ENCODE results near the gene ACOT7. TPM values are rescaled to one million over a fixed set of nuclear protein-coding genes. Genes with fewer than 3 reads are reported as not detected.

The ACOT7 gene
- total and polyA plus RNA-seq, 2 experiments from 2014 or later = 167 to 169 TPM

DNA sequence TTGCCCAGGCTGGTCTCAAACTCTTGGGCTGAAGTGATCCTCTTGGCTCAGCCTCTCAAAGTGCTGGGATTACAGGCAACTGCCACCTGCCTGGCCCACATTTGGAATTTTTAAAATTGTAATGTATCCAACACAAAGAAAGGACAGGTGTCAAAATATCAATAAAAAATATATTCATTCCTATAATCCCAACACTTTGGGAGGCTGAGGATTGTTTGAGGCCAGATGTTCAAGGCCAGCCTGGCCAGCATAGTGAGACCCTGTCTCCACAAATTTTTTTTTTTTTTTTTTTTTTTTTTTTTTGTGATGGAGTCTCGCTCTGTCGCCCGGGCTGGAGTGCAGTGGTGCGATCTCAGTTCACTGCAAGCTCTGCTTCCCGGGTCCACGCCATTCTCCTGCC, 16.2 kb upstream of the ACOT7 start:
- Histone ChIP-seq H3K9me2 (ENCODE audit: insufficient read depth) (no peaks in the 10 kb centered on the region), H3K4me2 (no peak overlapping the region), H3F3A (replicated peaks; ENCODE audit: low read depth) (0 out of 2 replicates have a peak, but pooled peaks cover 7% of the 10 kb centered on the region), H3K4me1 (ENCODE audit: insufficient read depth) (peaks cover 6% of the 10 kb centered on the region), H3K27me3 (ENCODE audit: insufficient read depth) (peaks cover 24% of the 10 kb centered on the region), H4K20me1 (replicated peaks; ENCODE audit: insufficient read depth) (no peaks in the 10 kb centered on the region), H3K27ac (ENCODE audit: low read depth) (no peak overlapping the region), H2AFZ (no peak overlapping the region), H3K36me3 (ENCODE audit: insufficient read depth) (no peaks in the 10 kb centered on the region), H3K4me3 (no peak overlapping the region), H3K79me2 (replicated peaks; ENCODE audit: insufficient read depth) (no peaks in the 10 kb centered on the region)
- Mint-ChIP-seq H3K4me3 (no peak overlapping the region), H3K27ac (no peak overlapping the region), H3K9me3 (no peaks in the 10 kb centered on the region; the same call in 2 of the 3 replicates), H3K27me3 (ENCODE audit: insufficient read depth, low read depth, poor library complexity) (peaks cover 19% of the 10 kb centered on the region), H3K4me1 (peaks cover 4% of the 10 kb centered on the region), H3K36me3 (ENCODE audit: low read depth) (no peaks in the 10 kb centered on the region)
- DNase-seq (ENCODE audit: low spot score) = no peak
- ATAC-seq = no peak
- TF ChIP-seq CREB1 (CRISPR knock-in tag; IDR thresholded peaks at IDR 0.05; ENCODE audit: low read depth) (no peak), ZNF331 (CRISPR knock-in tag; IDR thresholded peaks at IDR 0.05; ENCODE audit: low read depth) (no peak), POLR2AphosphoS5 (IDR thresholded peaks at IDR 0.05; ENCODE audit: low read depth) (no peak), JUNB (IDR thresholded peaks at IDR 0.05; ENCODE audit: unreplicated experiment) (no peak), EZH2 (IDR thresholded peaks at IDR 0.05; ENCODE audit: low read depth, unreplicated experiment) (no peak), ZNF114 (CRISPR knock-in tag; IDR thresholded peaks at IDR 0.05) (no peak), NANOG (IDR thresholded peaks at IDR 0.05; ENCODE audit: borderline replicate concordance) (no peak)
- TF ChIP-seq, protein P1, sequence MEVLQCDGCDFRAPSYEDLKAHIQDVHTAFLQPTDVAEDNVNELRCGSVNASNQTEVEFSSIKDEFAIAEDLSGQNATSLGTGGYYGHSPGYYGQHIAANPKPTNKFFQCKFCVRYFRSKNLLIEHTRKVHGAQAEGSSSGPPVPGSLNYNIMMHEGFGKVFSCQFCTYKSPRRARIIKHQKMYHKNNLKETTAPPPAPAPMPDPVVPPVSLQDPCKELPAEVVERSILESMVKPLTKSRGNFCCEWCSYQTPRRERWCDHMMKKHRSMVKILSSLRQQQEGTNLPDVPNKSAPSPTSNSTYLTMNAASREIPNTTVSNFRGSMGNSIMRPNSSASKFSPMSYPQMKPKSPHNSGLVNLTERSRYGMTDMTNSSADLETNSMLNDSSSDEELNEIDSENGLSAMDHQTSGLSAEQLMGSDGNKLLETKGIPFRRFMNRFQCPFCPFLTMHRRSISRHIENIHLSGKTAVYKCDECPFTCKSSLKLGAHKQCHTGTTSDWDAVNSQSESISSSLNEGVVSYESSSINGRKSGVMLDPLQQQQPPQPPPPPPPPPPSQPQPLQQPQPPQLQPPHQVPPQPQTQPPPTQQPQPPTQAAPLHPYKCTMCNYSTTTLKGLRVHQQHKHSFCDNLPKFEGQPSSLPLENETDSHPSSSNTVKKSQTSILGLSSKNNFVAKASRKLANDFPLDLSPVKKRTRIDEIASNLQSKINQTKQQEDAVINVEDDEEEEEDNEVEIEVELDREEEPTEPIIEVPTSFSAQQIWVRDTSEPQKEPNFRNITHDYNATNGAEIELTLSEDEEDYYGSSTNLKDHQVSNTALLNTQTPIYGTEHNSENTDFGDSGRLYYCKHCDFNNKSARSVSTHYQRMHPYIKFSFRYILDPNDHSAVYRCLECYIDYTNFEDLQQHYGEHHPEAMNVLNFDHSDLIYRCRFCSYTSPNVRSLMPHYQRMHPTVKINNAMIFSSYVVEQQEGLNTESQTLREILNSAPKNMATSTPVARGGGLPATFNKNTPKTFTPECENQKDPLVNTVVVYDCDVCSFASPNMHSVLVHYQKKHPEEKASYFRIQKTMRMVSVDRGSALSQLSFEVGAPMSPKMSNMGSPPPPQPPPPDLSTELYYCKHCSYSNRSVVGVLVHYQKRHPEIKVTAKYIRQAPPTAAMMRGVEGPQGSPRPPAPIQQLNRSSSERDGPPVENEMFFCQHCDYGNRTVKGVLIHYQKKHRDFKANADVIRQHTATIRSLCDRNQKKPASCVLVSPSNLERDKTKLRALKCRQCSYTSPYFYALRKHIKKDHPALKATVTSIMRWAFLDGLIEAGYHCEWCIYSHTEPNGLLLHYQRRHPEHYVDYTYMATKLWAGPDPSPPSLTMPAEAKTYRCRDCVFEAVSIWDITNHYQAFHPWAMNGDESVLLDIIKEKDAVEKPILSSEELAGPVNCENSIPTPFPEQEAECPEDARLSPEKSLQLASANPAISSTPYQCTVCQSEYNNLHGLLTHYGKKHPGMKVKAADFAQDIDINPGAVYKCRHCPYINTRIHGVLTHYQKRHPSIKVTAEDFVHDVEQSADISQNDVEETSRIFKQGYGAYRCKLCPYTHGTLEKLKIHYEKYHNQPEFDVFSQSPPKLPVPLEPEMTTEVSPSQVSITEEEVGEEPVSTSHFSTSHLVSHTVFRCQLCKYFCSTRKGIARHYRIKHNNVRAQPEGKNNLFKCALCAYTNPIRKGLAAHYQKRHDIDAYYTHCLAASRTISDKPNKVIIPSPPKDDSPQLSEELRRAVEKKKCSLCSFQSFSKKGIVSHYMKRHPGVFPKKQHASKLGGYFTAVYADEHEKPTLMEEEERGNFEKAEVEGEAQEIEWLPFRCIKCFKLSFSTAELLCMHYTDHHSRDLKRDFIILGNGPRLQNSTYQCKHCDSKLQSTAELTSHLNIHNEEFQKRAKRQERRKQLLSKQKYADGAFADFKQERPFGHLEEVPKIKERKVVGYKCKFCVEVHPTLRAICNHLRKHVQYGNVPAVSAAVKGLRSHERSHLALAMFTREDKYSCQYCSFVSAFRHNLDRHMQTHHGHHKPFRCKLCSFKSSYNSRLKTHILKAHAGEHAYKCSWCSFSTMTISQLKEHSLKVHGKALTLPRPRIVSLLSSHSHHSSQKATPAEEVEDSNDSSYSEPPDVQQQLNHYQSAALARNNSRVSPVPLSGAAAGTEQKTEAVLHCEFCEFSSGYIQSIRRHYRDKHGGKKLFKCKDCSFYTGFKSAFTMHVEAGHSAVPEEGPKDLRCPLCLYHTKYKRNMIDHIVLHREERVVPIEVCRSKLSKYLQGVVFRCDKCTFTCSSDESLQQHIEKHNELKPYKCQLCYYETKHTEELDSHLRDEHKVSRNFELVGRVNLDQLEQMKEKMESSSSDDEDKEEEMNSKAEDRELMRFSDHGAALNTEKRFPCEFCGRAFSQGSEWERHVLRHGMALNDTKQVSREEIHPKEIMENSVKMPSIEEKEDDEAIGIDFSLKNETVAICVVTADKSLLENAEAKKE (CRISPR knock-in tag; IDR thresholded peaks at IDR 0.05) = no peak
- TF ChIP-seq, protein P2, sequence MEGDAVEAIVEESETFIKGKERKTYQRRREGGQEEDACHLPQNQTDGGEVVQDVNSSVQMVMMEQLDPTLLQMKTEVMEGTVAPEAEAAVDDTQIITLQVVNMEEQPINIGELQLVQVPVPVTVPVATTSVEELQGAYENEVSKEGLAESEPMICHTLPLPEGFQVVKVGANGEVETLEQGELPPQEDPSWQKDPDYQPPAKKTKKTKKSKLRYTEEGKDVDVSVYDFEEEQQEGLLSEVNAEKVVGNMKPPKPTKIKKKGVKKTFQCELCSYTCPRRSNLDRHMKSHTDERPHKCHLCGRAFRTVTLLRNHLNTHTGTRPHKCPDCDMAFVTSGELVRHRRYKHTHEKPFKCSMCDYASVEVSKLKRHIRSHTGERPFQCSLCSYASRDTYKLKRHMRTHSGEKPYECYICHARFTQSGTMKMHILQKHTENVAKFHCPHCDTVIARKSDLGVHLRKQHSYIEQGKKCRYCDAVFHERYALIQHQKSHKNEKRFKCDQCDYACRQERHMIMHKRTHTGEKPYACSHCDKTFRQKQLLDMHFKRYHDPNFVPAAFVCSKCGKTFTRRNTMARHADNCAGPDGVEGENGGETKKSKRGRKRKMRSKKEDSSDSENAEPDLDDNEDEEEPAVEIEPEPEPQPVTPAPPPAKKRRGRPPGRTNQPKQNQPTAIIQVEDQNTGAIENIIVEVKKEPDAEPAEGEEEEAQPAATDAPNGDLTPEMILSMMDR (conservative IDR thresholded peaks at IDR 0.05; ENCODE audit: low read depth in 2 of 2) = no peak
- TF ChIP-seq, protein P3, sequence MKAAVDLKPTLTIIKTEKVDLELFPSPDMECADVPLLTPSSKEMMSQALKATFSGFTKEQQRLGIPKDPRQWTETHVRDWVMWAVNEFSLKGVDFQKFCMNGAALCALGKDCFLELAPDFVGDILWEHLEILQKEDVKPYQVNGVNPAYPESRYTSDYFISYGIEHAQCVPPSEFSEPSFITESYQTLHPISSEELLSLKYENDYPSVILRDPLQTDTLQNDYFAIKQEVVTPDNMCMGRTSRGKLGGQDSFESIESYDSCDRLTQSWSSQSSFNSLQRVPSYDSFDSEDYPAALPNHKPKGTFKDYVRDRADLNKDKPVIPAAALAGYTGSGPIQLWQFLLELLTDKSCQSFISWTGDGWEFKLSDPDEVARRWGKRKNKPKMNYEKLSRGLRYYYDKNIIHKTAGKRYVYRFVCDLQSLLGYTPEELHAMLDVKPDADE (IDR thresholded peaks at IDR 0.05) = no peak

Measured in GM23338 (cell line).